SK-N-SH treated with all-trans-retinoic acid at 6 μM for 48 hours (cell line): ENCODE results near the gene LEP.

Source experiments
- ATAC-seq: fragments of 200-7000 bp; cut with Tn5 transposase; 3 replicates; pipeline ENCODE4 v1.9.1; 2020; ENCODE audit warnings: mild to moderate bottlenecking, moderate library complexity
- ARNTL ChIP-seq: fragments of 450-650 bp; formaldehyde crosslinking; IDR thresholded peaks from 2 replicates; pipeline ENCODE4 v1.5.0; 2020; ENCODE audit warnings: low read depth, mild to moderate bottlenecking, moderate library complexity, borderline replicate concordance
- BACH2 ChIP-seq: fragments of 250-450 bp; sonication (Bioruptor Pico); IDR thresholded peaks from 2 replicates; pipeline ENCODE4 v1.9.0; 2021; ENCODE audit warnings: mild to moderate bottlenecking, borderline replicate concordance
- CREB5 ChIP-seq: fragments of 250-450 bp; sonication (Bioruptor Pico); IDR thresholded peaks from 2 replicates; pipeline ENCODE4 v1.5.1; 2020; ENCODE audit warnings: low read depth, mild to moderate bottlenecking, moderate library complexity
- CSDC2 ChIP-seq: fragments of 250-450 bp; sonication (Bioruptor Pico); IDR thresholded peaks from 2 replicates; pipeline ENCODE4 v1.5.0; 2020; ENCODE audit warnings: mild to moderate bottlenecking, moderate library complexity
- ESRRG ChIP-seq: fragments of 250-450 bp; sonication (Bioruptor Pico); IDR thresholded peaks from 2 replicates; pipeline ENCODE4 v1.6.1; 2021; ENCODE audit warnings: mild to moderate bottlenecking
- GLIS3 ChIP-seq: fragments of 250-450 bp; sonication (Bioruptor Pico); IDR thresholded peaks from 2 replicates; pipeline ENCODE4 v1.5.0; 2020; ENCODE audit warnings: mild to moderate bottlenecking, moderate library complexity
- ISL1 ChIP-seq: fragments of 250-450 bp; sonication (Bioruptor Pico); IDR thresholded peaks from 2 replicates; pipeline ENCODE4 v2.1.2; 2022; ENCODE audit warnings: mild to moderate bottlenecking, moderate library complexity
- OSR1 ChIP-seq: fragments of 250-450 bp; sonication (Bioruptor Pico); IDR thresholded peaks from 2 replicates; pipeline ENCODE4 v1.8.0; 2022; ENCODE audit warnings: moderate library complexity, mild to moderate bottlenecking, inconsistent platforms
- PPARA ChIP-seq: fragments of 250-450 bp; sonication (Bioruptor Pico); IDR thresholded peaks from 2 replicates; pipeline ENCODE4 v1.5.0; 2020; ENCODE audit warnings: mild to moderate bottlenecking, borderline replicate concordance
- RARB ChIP-seq: fragments of 250-450 bp; sonication (Bioruptor Pico); IDR thresholded peaks from 2 replicates; pipeline ENCODE4 v1.8.0; 2021; ENCODE audit warnings: mild to moderate bottlenecking, moderate library complexity
- SNAI2 ChIP-seq: fragments of 250-450 bp; sonication (Bioruptor Pico); IDR thresholded peaks from 2 replicates; pipeline ENCODE4 v1.5.0; 2020; ENCODE audit warnings: mild to moderate bottlenecking, moderate library complexity
- TCF4 ChIP-seq: fragments of 250-450 bp; sonication (Bioruptor Pico); IDR thresholded peaks from 2 replicates; pipeline ENCODE4 v1.8.0; 2021; ENCODE audit warnings: mild to moderate bottlenecking, moderate library complexity, borderline replicate concordance
- TSHZ2 ChIP-seq: fragments of 250-450 bp; sonication (Bioruptor Pico); IDR thresholded peaks from 2 replicates; pipeline ENCODE4 v1.5.0; 2020; ENCODE audit warnings: mild to moderate bottlenecking, moderate library complexity
- ZC3H10 ChIP-seq: fragments of 250-450 bp; sonication (Bioruptor Pico); IDR thresholded peaks from 2 replicates; pipeline ENCODE4 v1.5.1; 2021; ENCODE audit warnings: mild to moderate bottlenecking, moderate library complexity
- ZFP3 ChIP-seq: fragments of 250-450 bp; sonication (Bioruptor Pico); IDR thresholded peaks from 2 replicates; pipeline ENCODE4 v1.5.0; 2020; ENCODE audit warnings: mild to moderate bottlenecking, moderate library complexity
- ZFP30 ChIP-seq: fragments of 450-650 bp; formaldehyde crosslinking; IDR thresholded peaks from 2 replicates; pipeline ENCODE4 v1.5.0; 2022; ENCODE audit warnings: mild to moderate bottlenecking, moderate library complexity
- ZNF565 ChIP-seq: fragments of 450-650 bp; formaldehyde crosslinking; conservative IDR thresholded peaks from 2 replicates; pipeline ENCODE4 v1.5.0; 2020; ENCODE audit warnings: low read depth, mild to moderate bottlenecking, moderate library complexity
- ZNF70 ChIP-seq: fragments of 450-650 bp; formaldehyde crosslinking; IDR thresholded peaks from 2 replicates; pipeline ENCODE4 v1.5.0; 2020; ENCODE audit warnings: mild to moderate bottlenecking, moderate library complexity
- TF ChIP-seq, protein P1 (sequence below): fragments of 250-450 bp; sonication (Bioruptor Pico); IDR thresholded peaks from 2 replicates; pipeline ENCODE4 v1.8.0; 2021; ENCODE audit warnings: low read depth, mild to moderate bottlenecking, moderate library complexity, borderline replicate concordance
- TF ChIP-seq, protein P2 (sequence below): fragments of 250-450 bp; sonication (Bioruptor Pico); IDR thresholded peaks from 2 replicates; pipeline ENCODE4 v1.5.1; 2021; ENCODE audit warnings: mild to moderate bottlenecking, moderate library complexity

LEP gene

DNA sequence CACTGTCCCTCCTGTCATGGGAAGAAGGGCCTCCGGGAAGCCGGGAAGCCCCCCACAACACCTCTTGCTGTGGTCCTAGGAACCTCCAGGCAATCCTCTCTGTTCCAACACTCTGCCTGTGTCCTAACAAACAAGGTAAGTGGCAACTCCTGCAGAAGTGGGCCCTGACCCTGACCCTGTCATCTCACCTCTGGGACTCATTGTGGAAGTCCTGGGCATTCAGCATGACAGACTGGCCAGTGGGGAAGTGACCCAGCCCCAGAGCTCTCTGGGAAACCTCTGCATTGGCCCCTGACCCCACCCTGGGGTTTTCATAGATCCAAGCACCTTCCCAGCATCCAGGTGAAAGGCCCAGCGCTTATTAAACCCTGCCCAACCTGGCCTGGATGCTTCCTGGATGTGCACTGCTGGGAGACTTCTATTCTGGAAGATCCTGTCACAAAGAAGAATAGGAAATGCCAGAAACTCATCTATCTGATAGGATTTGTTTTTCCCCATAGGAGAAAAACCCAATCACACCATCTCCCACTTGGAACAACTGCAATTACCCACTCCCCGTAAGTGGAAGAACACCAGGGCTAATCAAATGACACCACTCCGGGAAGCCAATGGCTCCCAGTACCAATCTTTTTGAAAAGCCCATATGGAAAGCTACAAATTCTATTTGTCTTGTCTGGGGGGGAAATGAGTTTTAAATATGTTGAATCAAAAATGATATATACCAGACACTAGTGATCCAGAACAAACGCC lies 24.3 kb downstream of the LEP start:
- TF ChIP-seq, protein P1, sequence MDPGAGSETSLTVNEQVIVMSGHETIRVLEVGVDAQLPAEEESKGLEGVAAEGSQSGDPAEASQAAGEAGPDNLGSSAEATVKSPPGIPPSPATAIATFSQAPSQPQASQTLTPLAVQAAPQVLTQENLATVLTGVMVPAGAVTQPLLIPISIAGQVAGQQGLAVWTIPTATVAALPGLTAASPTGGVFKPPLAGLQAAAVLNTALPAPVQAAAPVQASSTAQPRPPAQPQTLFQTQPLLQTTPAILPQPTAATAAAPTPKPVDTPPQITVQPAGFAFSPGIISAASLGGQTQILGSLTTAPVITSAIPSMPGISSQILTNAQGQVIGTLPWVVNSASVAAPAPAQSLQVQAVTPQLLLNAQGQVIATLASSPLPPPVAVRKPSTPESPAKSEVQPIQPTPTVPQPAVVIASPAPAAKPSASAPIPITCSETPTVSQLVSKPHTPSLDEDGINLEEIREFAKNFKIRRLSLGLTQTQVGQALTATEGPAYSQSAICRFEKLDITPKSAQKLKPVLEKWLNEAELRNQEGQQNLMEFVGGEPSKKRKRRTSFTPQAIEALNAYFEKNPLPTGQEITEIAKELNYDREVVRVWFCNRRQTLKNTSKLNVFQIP = no peak
- TF ChIP-seq GLIS3 (CRISPR knock-in tag) (no peak), PPARA (CRISPR knock-in tag) (no peak), ARNTL (CRISPR knock-in tag) (no peak), ZFP3 (CRISPR knock-in tag) (no peak), RARB (CRISPR knock-in tag) (no peak), SNAI2 (no peak), ISL1 (CRISPR knock-in tag) (no peak), OSR1 (no peak), BACH2 (CRISPR knock-in tag) (no peak), ZFP30 (CRISPR knock-in tag) (no peak), TCF4 (CRISPR knock-in tag) (no peak), ZC3H10 (CRISPR knock-in tag) (no peak)
- TF ChIP-seq, protein P2, sequence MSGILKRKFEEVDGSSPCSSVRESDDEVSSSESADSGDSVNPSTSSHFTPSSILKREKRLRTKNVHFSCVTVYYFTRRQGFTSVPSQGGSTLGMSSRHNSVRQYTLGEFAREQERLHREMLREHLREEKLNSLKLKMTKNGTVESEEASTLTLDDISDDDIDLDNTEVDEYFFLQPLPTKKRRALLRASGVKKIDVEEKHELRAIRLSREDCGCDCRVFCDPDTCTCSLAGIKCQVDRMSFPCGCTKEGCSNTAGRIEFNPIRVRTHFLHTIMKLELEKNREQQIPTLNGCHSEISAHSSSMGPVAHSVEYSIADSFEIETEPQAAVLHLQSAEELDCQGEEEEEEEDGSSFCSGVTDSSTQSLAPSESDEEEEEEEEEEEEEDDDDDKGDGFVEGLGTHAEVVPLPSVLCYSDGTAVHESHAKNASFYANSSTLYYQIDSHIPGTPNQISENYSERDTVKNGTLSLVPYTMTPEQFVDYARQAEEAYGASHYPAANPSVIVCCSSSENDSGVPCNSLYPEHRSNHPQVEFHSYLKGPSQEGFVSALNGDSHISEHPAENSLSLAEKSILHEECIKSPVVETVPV (CRISPR knock-in tag) = no peak
- ATAC-seq = no peak

- TF ChIP-seq ZC3H10 (CRISPR knock-in tag) (no peak), BACH2 (CRISPR knock-in tag) (no peak), ARNTL (CRISPR knock-in tag) (no peak), ZFP3 (CRISPR knock-in tag) (no peak), ISL1 (CRISPR knock-in tag) (no peak), CSDC2 (CRISPR knock-in tag) (no peak), ZFP30 (CRISPR knock-in tag) (no peak)
- no peak for ATAC-seq
Observed at GRCh38 chr7:128265906-128266300, 24.8 kb downstream of the LEP start.

DNA sequence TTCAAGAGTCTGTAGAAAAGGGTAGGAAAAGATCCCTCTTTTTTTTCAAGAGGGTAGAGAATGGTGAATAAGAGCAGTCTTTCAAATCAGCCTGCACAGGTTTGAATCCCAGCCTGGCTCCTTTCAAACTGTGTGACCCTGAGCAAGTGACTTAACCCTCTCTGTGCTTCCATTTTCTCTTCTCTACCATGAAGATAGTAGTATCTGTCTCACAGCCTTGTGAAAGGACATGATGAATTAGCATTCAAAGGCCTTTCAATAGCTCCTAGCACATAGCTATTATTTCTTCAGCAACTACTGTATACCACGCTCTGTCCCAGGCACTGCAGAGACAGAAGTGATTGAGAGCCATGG lies 25.4 kb downstream of the LEP start:
- TF ChIP-seq, protein P1 = no peak
- TF ChIP-seq ZFP30 (CRISPR knock-in tag) (no peak), PPARA (CRISPR knock-in tag) (no peak), ZNF70 (CRISPR knock-in tag) (no peak), ISL1 (CRISPR knock-in tag) (no peak), ESRRG (CRISPR knock-in tag) (no peak), TCF4 (CRISPR knock-in tag) (no peak), GLIS3 (CRISPR knock-in tag) (no peak), TSHZ2 (no peak), CREB5 (CRISPR knock-in tag) (no peak), SNAI2 (no peak), ARNTL (CRISPR knock-in tag) (no peak), ZNF565 (CRISPR knock-in tag) (no peak)
- TF ChIP-seq, all 23 proteins: peak for 0

More for the DNA sequence above, 25.4 kb downstream of the LEP start:
- no peak for ATAC-seq
